ENCODE measurements around the gene REC114. TPM values are rescaled to one million over a fixed set of nuclear protein-coding genes. Genes with fewer than 3 reads are reported as not detected.
A peak's percentile ranks its signal among the peaks of the same experiment; 100 is the strongest.
"Not testable (repeated sequence)": the region's sequence is repeated elsewhere in the genome, so short reads cannot be mapped to it uniquely, and the experiment has no call there.

Gene REC114
- total RNA-seq, 1 donor from 2014 or later, result not detected

- no peaks in the 10 kb centered on the region for H3K36me3 ChIP-seq
- no peaks in the 10 kb centered on the region for H3K27me3 ChIP-seq
- H3K4me3 ChIP-seq, result no peak overlapping the region
- TF ChIP-seq CTCF (IDR thresholded peaks at IDR 0.05), result no peak
- intact Hi-C loops (cut with DNase I), result no loop called here
- H3K9me3 ChIP-seq, result no peaks in the 10 kb centered on the region
- H3K4me1 ChIP-seq, result peaks cover 5% of the 10 kb centered on the region
- H3K27ac ChIP-seq, result no peak overlapping the region
- ATAC-seq (no peak), DNase-seq (no peak)
Observed at GRCh38 chr15:73541479-73541878, 98.5 kb downstream of the REC114 start.

GRCh38 chr15:73548925-73549324, 106.0 kb downstream of the REC114 start:
- H3K4me3 ChIP-seq; H3K36me3 ChIP-seq; H3K27me3 ChIP-seq; H3K4me1 ChIP-seq; ATAC-seq; DNase-seq; H3K9me3 ChIP-seq; intact Hi-C loops (cut with DNase I); H3K27ac ChIP-seq: not testable (repeated sequence)

GRCh38 chr15:73550190-73550589, 107.2 kb downstream of the REC114 start:
- ATAC-seq, result no peak
- TF ChIP-seq CTCF (IDR thresholded peaks at IDR 0.05), result no peak
- peaks cover 2% of the 10 kb centered on the region for H3K36me3 ChIP-seq
- H3K4me1 ChIP-seq, result no peaks in the 10 kb centered on the region
- H3K9me3 ChIP-seq, result no peaks in the 10 kb centered on the region
- H3K27me3 ChIP-seq, result no peaks in the 10 kb centered on the region
- intact Hi-C loops (cut with DNase I), result no loop called here
- DNase-seq, result no peak
- no peak overlapping the region for H3K4me3 ChIP-seq
- no peak overlapping the region for H3K27ac ChIP-seq

GRCh38 chr15:73555080-73555479, 112.1 kb downstream of the REC114 start:
- no peak for ATAC-seq
- H3K36me3 ChIP-seq, result peaks cover 47% of the 10 kb centered on the region
- no peaks in the 10 kb centered on the region for H3K4me1 ChIP-seq
- no peak for DNase-seq
- no peak overlapping the region for H3K27ac ChIP-seq
- no peak for TF ChIP-seq CTCF (IDR thresholded peaks at IDR 0.05)
- no peaks in the 10 kb centered on the region for H3K27me3 ChIP-seq
- intact Hi-C loops (cut with DNase I), result no loop called here
- no peak overlapping the region for H3K4me3 ChIP-seq
- no peaks in the 10 kb centered on the region for H3K9me3 ChIP-seq

- ATAC-seq, result no peak
- peaks cover 78% of the 10 kb centered on the region for H3K36me3 ChIP-seq
Observed at GRCh38 chr15:73558529-73558928, 115.6 kb downstream of the REC114 start.

GRCh38 chr15:73560501-73561117, 117.6 kb downstream of the REC114 start:
- H3K4me1 ChIP-seq, result peaks cover 7% of the 10 kb centered on the region
- H3K4me3 ChIP-seq, result no peak overlapping the region
- intact Hi-C loops (cut with DNase I), result loop anchor here (10.0 kb wide), 1 partner anchor 74 kb away; the partner anchor contains the start of gene NPTN
- DNase-seq, result no peak
- TF ChIP-seq CTCF (IDR thresholded peaks at IDR 0.05), result peak; percentile 61
- peaks cover 90% of the 10 kb centered on the region for H3K36me3 ChIP-seq
- no peaks in the 10 kb centered on the region for H3K27me3 ChIP-seq
- no peak overlapping the region for H3K27ac ChIP-seq
- no peaks in the 10 kb centered on the region for H3K9me3 ChIP-seq
- ATAC-seq, result peak; percentile 62

More at GRCh38 chr15:73558529-73558928, 115.6 kb downstream of the REC114 start:
- no peaks in the 10 kb centered on the region for H3K4me1 ChIP-seq
- no peak for DNase-seq
- no peak overlapping the region for H3K4me3 ChIP-seq
- H3K9me3 ChIP-seq, result no peaks in the 10 kb centered on the region
- no peak overlapping the region for H3K27ac ChIP-seq
- no peaks in the 10 kb centered on the region for H3K27me3 ChIP-seq
- no peak for TF ChIP-seq CTCF (IDR thresholded peaks at IDR 0.05)
- intact Hi-C loops (cut with DNase I), result no loop called here

Data from upper lobe of right lung (tissue), 1 donor.